Loucy (cell line): Measurements from ENCODE around the gene TFAM.

Experiments
- H2AFZ ChIP-seq: fragments of 200-600 bp; sonication (generic); 2 replicates; pipeline ENCODE4 v1.6.0; 2016; ENCODE audit warnings: antibody characterized with exemption, mild to moderate bottlenecking, low read length, moderate library complexity
- H3F3A ChIP-seq: fragments of 200-600 bp; 2 replicates; pipeline ENCODE4 v1.6.0; 2016; ENCODE audit warnings: antibody characterized with exemption, low read depth, mild to moderate bottlenecking
- H3K27me3 ChIP-seq: fragments of 200-600 bp; sonication (generic); 2 replicates; pipeline ENCODE4 v1.6.1; 2014; ENCODE audit warnings: low read length, mild to moderate bottlenecking; ENCODE audit not compliant: insufficient read depth, poor library complexity, severe bottlenecking
- H3K36me3 ChIP-seq: fragments of 200-600 bp; sonication (generic); 2 replicates; pipeline ENCODE4 v1.6.1; 2016; ENCODE audit warnings: low read length; ENCODE audit not compliant: insufficient read depth
- H3K4me1 ChIP-seq: fragments of 200-600 bp; sonication (generic); 2 replicates; pipeline ENCODE4 v1.5.1; 2014; ENCODE audit warnings: low read length, mild to moderate bottlenecking; ENCODE audit not compliant: insufficient read depth, poor library complexity, severe bottlenecking
- H3K4me2 ChIP-seq: fragments of 200-600 bp; sonication (generic); 2 replicates; pipeline ENCODE4 v1.6.0; 2014; ENCODE audit warnings: antibody characterized with exemption, low read length, low read depth, mild to moderate bottlenecking; ENCODE audit not compliant: poor library complexity, severe bottlenecking
- H3K4me3 ChIP-seq: fragments of 200-600 bp; sonication (generic); 2 replicates; pipeline ENCODE4 v1.5.1; 2014; ENCODE audit warnings: low read length, mild to moderate bottlenecking, mixed read lengths; ENCODE audit not compliant: poor library complexity, severe bottlenecking
- H3K79me2 ChIP-seq: fragments of 200-600 bp; sonication (generic); 2 replicates; pipeline ENCODE4 v1.6.1; 2014; ENCODE audit warnings: low read length; ENCODE audit not compliant: insufficient read depth
- H3K9ac ChIP-seq: fragments of 200-600 bp; sonication (generic); 2 replicates; pipeline ENCODE4 v1.6.0; 2014; ENCODE audit warnings: mild to moderate bottlenecking, low read depth, low read length, moderate library complexity; ENCODE audit not compliant: poor library complexity, severe bottlenecking
- H3K9me2 ChIP-seq: fragments of 200-600 bp; sonication (generic); replicated peaks from 2 replicates; pipeline ENCODE4 v1.6.1; 2016; ENCODE audit warnings: low read depth, low read length, mixed read lengths
- H3K9me3 ChIP-seq: fragments of 200-600 bp; sonication (generic); 2 replicates; pipeline ENCODE4 v1.6.1; 2014; ENCODE audit warnings: mild to moderate bottlenecking, antibody characterized with exemption, low read length, low read depth; ENCODE audit not compliant: insufficient read depth
- H4K20me1 ChIP-seq: fragments of 200-600 bp; sonication (generic); 2 replicates; pipeline ENCODE4 v1.6.0; 2014; ENCODE audit warnings: antibody characterized with exemption, low read length, mild to moderate bottlenecking; ENCODE audit not compliant: insufficient read depth, poor library complexity, severe bottlenecking
- CTCF ChIP-seq: fragments of 200-600 bp; sonication (generic); conservative IDR thresholded peaks from 2 replicates; pipeline ENCODE4 v1.5.1; 2014; ENCODE audit warnings: mild to moderate bottlenecking, antibody characterized with exemption, low read length
- EZH2phosphoT487 ChIP-seq: fragments of 200-600 bp; IDR thresholded peaks from 2 replicates; pipeline ENCODE4 v1.6.1; 2018; ENCODE audit warnings: antibody characterized with exemption, mild to moderate bottlenecking, moderate library complexity, borderline replicate concordance

The TFAM gene

GRCh38 chr10:58341947-58342346 lies 43.3 kb upstream of the TFAM start:
- Histone ChIP-seq H2AFZ (no peak overlapping the region), H3K9me3 (no peaks in the 10 kb centered on the region), H4K20me1 (peaks cover 13% of the 10 kb centered on the region), H3K4me2 (no peak overlapping the region), H3K4me1 (peaks cover 22% of the 10 kb centered on the region), H3K79me2 (peaks cover 14% of the 10 kb centered on the region; the same call in 1 of the 2 replicates), H3K9me2 (no peaks in the 10 kb centered on the region), H3K4me3 (no peak overlapping the region), H3K27me3 (no peaks in the 10 kb centered on the region), H3K36me3 (no peaks in the 10 kb centered on the region), H3K9ac (no peak overlapping the region), H3F3A (no peaks in the 10 kb centered on the region)
- TF ChIP-seq EZH2phosphoT487, result no peak
- no peak for TF ChIP-seq CTCF

GRCh38 chr10:58347967-58348366 lies 37.2 kb upstream of the TFAM start:
- no peak overlapping the region for H3K9ac ChIP-seq
- H3K79me2 ChIP-seq, result peaks cover 25% of the 10 kb centered on the region; the same call in 1 of the 2 replicates
- H3K4me2 ChIP-seq, result no peak overlapping the region
- H3K4me3 ChIP-seq, result no peak overlapping the region
- no peaks in the 10 kb centered on the region for H3K4me1 ChIP-seq
- H3K27me3 ChIP-seq, result no peaks in the 10 kb centered on the region
- no peaks in the 10 kb centered on the region for H3K36me3 ChIP-seq
- H3K9me2 ChIP-seq, result no peaks in the 10 kb centered on the region
- H3K9me3 ChIP-seq, result no peaks in the 10 kb centered on the region
- H4K20me1 ChIP-seq, result peaks cover 3% of the 10 kb centered on the region
- H3F3A ChIP-seq, result no peaks in the 10 kb centered on the region
- no peak overlapping the region for H2AFZ ChIP-seq
- TF ChIP-seq CTCF (no peak), EZH2phosphoT487 (no peak)

DNA sequence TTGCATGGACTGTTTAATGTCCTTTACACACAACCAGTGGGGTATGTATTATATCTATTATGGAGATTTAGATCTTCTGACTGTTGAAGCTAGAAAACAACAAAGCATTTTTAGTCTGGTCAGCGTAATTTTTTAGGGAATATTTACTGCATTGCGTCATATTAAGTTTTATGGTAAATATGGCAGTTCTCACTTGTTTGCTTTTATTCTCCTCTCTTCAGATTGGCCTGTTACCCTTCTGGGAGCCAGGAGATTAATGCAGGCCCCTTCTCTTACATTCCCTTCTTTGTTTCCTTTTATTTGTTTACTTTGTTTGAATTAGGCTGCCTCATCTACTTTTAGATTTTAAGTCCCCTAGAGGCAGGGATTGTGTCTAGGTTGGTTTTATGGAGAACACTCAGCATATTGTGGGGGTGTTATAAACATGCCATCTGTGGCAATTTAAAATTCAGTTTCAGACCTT lies 36.6 kb upstream of the TFAM start:
- no peaks in the 10 kb centered on the region for H3K9me2 ChIP-seq
- no peak overlapping the region for H3K4me2 ChIP-seq
- no peak overlapping the region for H3K4me3 ChIP-seq
- no peaks in the 10 kb centered on the region for H3K4me1 ChIP-seq
- H3K27me3 ChIP-seq, result no peaks in the 10 kb centered on the region
- H4K20me1 ChIP-seq, result peaks cover 3% of the 10 kb centered on the region
- peaks cover 25% of the 10 kb centered on the region; the same call in 1 of the 2 replicates for H3K79me2 ChIP-seq
- no peaks in the 10 kb centered on the region for H3K9me3 ChIP-seq
- TF ChIP-seq EZH2phosphoT487, result no peak
- TF ChIP-seq CTCF, result no peak
- no peaks in the 10 kb centered on the region for H3F3A ChIP-seq
- no peak overlapping the region for H3K9ac ChIP-seq
- no peak overlapping the region for H2AFZ ChIP-seq
- H3K36me3 ChIP-seq, result no peaks in the 10 kb centered on the region
